HCT116 (cell line): ENCODE measurements around the gene TRIM63.

Experiments used
- CEBPB ChIP-seq: IDR thresholded peaks from 2 replicates; pipeline ENCODE4 v1.6.1; 2012; ENCODE audit warnings: low read depth
- EZH2 ChIP-seq: fragments of 200-600 bp; sonication (generic); IDR thresholded peaks from 2 replicates; pipeline ENCODE4 v1.6.1; 2017; ENCODE audit warnings: antibody characterized with exemption, mixed run types
- FOSL1 ChIP-seq: IDR thresholded peaks from 2 replicates; pipeline ENCODE4 v1.6.1; 2012; ENCODE audit warnings: low read depth
- JUND ChIP-seq: IDR thresholded peaks from 2 replicates; pipeline ENCODE4 v1.6.1; 2012
- POLR2A ChIP-seq: IDR thresholded peaks from 2 replicates; pipeline ENCODE4 v1.7.0; 2011; ENCODE audit warnings: borderline replicate concordance; ENCODE audit not compliant: insufficient read depth, insufficient read length; ENCODE audit errors: extremely low read depth
- RAD21 ChIP-seq: IDR thresholded peaks from 2 replicates; pipeline ENCODE4 v1.6.1; 2012; ENCODE audit warnings: low read depth, mild to moderate bottlenecking
- SP1 ChIP-seq: IDR thresholded peaks from 2 replicates; pipeline ENCODE4 v1.6.1; 2012; ENCODE audit warnings: low read depth
- SRF ChIP-seq: IDR thresholded peaks from 2 replicates; pipeline ENCODE4 v1.6.1; 2012; ENCODE audit warnings: low read depth
- TCF7L2 ChIP-seq: IDR thresholded peaks from 2 replicates; pipeline ENCODE4 v1.7.0; 2011; ENCODE audit warnings: borderline replicate concordance, inconsistent platforms; ENCODE audit not compliant: insufficient read depth, insufficient read length; ENCODE audit errors: extremely low read depth
- TF ChIP-seq, protein P1 (sequence below), 3 experiments: fragments of 200-600 bp in 1 of 3; sonication (generic) in 1 of 3; IDR thresholded peaks in 2 of 3; conservative IDR thresholded peaks in 1 of 3; 2 replicates each; pipeline ENCODE4 v1.5.1; 2012 to 2017; ENCODE audit warnings: low read depth in 2 of 3, low read length in 2 of 3, antibody characterized with exemption in 1 of 3, borderline replicate concordance in 1 of 3, control low read depth in 1 of 3, mild to moderate bottlenecking in 1 of 3, mixed read lengths in 1 of 3, mixed run types in 1 of 3, moderate library complexity in 1 of 3; ENCODE audit not compliant: insufficient read depth in 1 of 3
- TF ChIP-seq, protein P2 (sequence below): IDR thresholded peaks from 2 replicates; pipeline ENCODE4 v1.6.1; 2012
- TF ChIP-seq, protein P3 (sequence below): IDR thresholded peaks from 2 replicates; pipeline ENCODE4 v1.6.1; 2012

DNA sequence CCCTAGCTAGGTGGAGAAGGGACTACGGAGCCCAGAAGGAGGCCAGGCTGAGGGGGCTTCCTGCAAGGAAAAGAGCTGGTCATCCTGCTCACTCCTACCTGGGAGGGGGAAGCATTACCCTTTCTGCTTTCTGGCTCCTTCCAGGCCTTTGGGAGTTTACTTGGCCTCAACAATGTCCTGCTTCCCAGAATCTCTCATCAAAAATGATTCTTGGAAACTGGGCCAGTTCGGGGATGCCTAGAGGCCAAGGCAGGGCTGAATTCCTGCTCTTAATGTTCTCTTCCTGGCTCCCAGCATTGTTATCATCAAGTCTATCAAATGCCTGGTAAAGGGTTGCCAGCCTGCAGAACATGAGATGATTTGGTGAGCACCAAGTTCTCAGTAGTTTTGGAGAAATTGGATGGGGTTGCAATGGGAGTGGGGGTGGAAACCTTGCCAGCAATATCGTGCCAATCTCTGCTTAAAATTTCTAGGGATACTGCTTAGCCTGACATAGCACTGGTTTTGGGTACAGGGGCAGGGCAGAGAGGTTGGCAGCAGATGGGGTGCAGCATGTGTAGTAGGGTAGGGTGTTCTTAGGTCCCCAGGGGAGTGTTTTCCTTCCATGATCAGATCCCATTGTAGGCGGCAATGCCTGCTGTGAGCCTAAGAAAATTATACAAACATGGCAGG lies 61.9 kb downstream of the TRIM63 start:
- TF ChIP-seq POLR2A (no peak), FOSL1 (no peak), EZH2 (no peak), RAD21 (no peak), CEBPB (no peak), SP1 (no peak), SRF (no peak), TCF7L2 (no peak), JUND (no peak)
- TF ChIP-seq, protein P1, sequence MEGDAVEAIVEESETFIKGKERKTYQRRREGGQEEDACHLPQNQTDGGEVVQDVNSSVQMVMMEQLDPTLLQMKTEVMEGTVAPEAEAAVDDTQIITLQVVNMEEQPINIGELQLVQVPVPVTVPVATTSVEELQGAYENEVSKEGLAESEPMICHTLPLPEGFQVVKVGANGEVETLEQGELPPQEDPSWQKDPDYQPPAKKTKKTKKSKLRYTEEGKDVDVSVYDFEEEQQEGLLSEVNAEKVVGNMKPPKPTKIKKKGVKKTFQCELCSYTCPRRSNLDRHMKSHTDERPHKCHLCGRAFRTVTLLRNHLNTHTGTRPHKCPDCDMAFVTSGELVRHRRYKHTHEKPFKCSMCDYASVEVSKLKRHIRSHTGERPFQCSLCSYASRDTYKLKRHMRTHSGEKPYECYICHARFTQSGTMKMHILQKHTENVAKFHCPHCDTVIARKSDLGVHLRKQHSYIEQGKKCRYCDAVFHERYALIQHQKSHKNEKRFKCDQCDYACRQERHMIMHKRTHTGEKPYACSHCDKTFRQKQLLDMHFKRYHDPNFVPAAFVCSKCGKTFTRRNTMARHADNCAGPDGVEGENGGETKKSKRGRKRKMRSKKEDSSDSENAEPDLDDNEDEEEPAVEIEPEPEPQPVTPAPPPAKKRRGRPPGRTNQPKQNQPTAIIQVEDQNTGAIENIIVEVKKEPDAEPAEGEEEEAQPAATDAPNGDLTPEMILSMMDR (IDR thresholded peaks at IDR 0.05 in 2 of 3, conservative IDR thresholded peaks at IDR 0.05 in 1 of 3; ENCODE audit: borderline replicate concordance in 1 of 3, insufficient read depth in 1 of 3, low read depth in 2 of 3, low read length in 2 of 3) = no peak
- TF ChIP-seq, protein P2, sequence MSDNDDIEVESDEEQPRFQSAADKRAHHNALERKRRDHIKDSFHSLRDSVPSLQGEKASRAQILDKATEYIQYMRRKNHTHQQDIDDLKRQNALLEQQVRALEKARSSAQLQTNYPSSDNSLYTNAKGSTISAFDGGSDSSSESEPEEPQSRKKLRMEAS = no peak
- TF ChIP-seq, protein P3, sequence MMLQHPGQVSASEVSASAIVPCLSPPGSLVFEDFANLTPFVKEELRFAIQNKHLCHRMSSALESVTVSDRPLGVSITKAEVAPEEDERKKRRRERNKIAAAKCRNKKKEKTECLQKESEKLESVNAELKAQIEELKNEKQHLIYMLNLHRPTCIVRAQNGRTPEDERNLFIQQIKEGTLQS = no peak
